WTC11 (cell line): ENCODE results near the gene ANKMY1.

Experiments
- ESRRA ChIP-seq: sonication (generic); formaldehyde crosslinking; IDR thresholded peaks from 2 replicates; pipeline ENCODE4 v1.8.1; 2022; ENCODE audit warnings: mild to moderate bottlenecking, missing genetic modification reagents, borderline replicate concordance
- PRRX2 ChIP-seq: fragments of 250-450 bp; sonication (Bioruptor Pico); IDR thresholded peaks from 2 replicates; pipeline ENCODE4 v1.8.0; 2021; ENCODE audit warnings: mild to moderate bottlenecking
- TF ChIP-seq, protein P1 (sequence below): fragments of 200-600 bp; IDR thresholded peaks from 2 replicates; pipeline ENCODE4 v1.8.0; 2022; ENCODE audit warnings: antibody characterized with exemption
- TF ChIP-seq, protein P2 (sequence below): sonication (generic); formaldehyde crosslinking; IDR thresholded peaks from 2 replicates; pipeline ENCODE4 v1.8.1; 2022; ENCODE audit warnings: mild to moderate bottlenecking, moderate library complexity, missing genetic modification reagents
- TF ChIP-seq, protein P3 (sequence below): sonication (generic); formaldehyde crosslinking; IDR thresholded peaks from 2 replicates; pipeline ENCODE4 v1.8.0; 2023; ENCODE audit warnings: missing genetic modification reagents, mild to moderate bottlenecking, borderline replicate concordance

DNA sequence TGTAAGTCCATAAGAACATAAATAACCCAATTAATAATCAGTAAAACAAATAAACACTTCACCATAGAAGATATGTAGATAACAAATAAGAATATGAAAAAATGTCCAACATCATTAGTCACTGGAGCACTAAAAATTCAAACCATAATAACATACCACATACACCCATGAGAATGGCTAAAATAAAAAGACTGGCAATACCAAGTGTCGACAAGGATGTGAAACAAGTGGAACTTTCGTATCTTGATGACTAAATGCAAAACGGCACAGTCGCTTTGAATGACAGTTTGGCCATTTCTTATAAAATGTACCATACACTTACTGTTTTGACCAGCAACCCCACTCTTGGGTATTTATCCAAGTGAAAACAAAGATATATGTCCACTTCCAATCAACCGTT is 26.8 kb downstream of the ANKMY1 start:
- TF ChIP-seq, protein P1, sequence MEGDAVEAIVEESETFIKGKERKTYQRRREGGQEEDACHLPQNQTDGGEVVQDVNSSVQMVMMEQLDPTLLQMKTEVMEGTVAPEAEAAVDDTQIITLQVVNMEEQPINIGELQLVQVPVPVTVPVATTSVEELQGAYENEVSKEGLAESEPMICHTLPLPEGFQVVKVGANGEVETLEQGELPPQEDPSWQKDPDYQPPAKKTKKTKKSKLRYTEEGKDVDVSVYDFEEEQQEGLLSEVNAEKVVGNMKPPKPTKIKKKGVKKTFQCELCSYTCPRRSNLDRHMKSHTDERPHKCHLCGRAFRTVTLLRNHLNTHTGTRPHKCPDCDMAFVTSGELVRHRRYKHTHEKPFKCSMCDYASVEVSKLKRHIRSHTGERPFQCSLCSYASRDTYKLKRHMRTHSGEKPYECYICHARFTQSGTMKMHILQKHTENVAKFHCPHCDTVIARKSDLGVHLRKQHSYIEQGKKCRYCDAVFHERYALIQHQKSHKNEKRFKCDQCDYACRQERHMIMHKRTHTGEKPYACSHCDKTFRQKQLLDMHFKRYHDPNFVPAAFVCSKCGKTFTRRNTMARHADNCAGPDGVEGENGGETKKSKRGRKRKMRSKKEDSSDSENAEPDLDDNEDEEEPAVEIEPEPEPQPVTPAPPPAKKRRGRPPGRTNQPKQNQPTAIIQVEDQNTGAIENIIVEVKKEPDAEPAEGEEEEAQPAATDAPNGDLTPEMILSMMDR = no peak
- TF ChIP-seq PRRX2 (CRISPR knock-in tag) (no peak), ESRRA (no peak)
- TF ChIP-seq, protein P2, sequence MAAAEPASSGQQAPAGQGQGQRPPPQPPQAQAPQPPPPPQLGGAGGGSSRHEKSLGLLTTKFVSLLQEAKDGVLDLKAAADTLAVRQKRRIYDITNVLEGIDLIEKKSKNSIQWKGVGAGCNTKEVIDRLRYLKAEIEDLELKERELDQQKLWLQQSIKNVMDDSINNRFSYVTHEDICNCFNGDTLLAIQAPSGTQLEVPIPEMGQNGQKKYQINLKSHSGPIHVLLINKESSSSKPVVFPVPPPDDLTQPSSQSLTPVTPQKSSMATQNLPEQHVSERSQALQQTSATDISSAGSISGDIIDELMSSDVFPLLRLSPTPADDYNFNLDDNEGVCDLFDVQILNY (CRISPR knock-in tag) = no peak
- TF ChIP-seq, protein P3, sequence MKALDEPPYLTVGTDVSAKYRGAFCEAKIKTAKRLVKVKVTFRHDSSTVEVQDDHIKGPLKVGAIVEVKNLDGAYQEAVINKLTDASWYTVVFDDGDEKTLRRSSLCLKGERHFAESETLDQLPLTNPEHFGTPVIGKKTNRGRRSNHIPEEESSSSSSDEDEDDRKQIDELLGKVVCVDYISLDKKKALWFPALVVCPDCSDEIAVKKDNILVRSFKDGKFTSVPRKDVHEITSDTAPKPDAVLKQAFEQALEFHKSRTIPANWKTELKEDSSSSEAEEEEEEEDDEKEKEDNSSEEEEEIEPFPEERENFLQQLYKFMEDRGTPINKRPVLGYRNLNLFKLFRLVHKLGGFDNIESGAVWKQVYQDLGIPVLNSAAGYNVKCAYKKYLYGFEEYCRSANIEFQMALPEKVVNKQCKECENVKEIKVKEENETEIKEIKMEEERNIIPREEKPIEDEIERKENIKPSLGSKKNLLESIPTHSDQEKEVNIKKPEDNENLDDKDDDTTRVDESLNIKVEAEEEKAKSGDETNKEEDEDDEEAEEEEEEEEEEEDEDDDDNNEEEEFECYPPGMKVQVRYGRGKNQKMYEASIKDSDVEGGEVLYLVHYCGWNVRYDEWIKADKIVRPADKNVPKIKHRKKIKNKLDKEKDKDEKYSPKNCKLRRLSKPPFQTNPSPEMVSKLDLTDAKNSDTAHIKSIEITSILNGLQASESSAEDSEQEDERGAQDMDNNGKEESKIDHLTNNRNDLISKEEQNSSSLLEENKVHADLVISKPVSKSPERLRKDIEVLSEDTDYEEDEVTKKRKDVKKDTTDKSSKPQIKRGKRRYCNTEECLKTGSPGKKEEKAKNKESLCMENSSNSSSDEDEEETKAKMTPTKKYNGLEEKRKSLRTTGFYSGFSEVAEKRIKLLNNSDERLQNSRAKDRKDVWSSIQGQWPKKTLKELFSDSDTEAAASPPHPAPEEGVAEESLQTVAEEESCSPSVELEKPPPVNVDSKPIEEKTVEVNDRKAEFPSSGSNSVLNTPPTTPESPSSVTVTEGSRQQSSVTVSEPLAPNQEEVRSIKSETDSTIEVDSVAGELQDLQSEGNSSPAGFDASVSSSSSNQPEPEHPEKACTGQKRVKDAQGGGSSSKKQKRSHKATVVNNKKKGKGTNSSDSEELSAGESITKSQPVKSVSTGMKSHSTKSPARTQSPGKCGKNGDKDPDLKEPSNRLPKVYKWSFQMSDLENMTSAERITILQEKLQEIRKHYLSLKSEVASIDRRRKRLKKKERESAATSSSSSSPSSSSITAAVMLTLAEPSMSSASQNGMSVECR (CRISPR knock-in tag) = no peak
